Measurements from ENCODE around the gene BTLA. TPM values are rescaled to one million over a fixed set of nuclear protein-coding genes. Genes with fewer than 3 reads are reported as not detected.
"Not testable (repeated sequence)": the region's sequence is repeated elsewhere in the genome, so short reads cannot be mapped to it uniquely, and the experiment has no call there.

Gene BTLA
- total RNA-seq, 3 donors from 2014 or later = 29.8 to 46.3 (median 33.2) TPM

- no peaks in the 10 kb centered on the region for H3K9me3 Mint-ChIP-seq
- no peaks in the 10 kb centered on the region for H3K27me3 Mint-ChIP-seq (ENCODE audit: low read depth)
- no peak for ATAC-seq
- no peak for DNase-seq
- peaks cover 61% of the 10 kb centered on the region for H3K4me1 Mint-ChIP-seq (ENCODE audit: low read depth)
- no peak overlapping the region for H3K4me3 Mint-ChIP-seq
- peaks cover 47% of the 10 kb centered on the region for H3K36me3 Mint-ChIP-seq (ENCODE audit: insufficient read depth)
Measured at GRCh38 chr3:112476346-112476745, 22.9 kb downstream of the BTLA start.

GRCh38 chr3:112474796-112475195 lies 24.5 kb downstream of the BTLA start:
- peaks cover 50% of the 10 kb centered on the region for H3K36me3 Mint-ChIP-seq (ENCODE audit: insufficient read depth)
- H3K27me3 Mint-ChIP-seq (ENCODE audit: low read depth) = no peaks in the 10 kb centered on the region
- no peaks in the 10 kb centered on the region for H3K9me3 Mint-ChIP-seq
- DNase-seq (no peak), ATAC-seq (no peak)
- H3K4me3 Mint-ChIP-seq = no peak overlapping the region
- H3K4me1 Mint-ChIP-seq (ENCODE audit: low read depth) = peaks cover 64% of the 10 kb centered on the region

GRCh38 chr3:112472691-112473090 lies 26.6 kb downstream of the BTLA start:
- H3K9me3 Mint-ChIP-seq = no peaks in the 10 kb centered on the region
- ATAC-seq = no peak
- DNase-seq = no peak
- no peaks in the 10 kb centered on the region for H3K27me3 Mint-ChIP-seq (ENCODE audit: low read depth)
- H3K4me1 Mint-ChIP-seq (ENCODE audit: low read depth) = peaks cover 71% of the 10 kb centered on the region
- peaks cover 40% of the 10 kb centered on the region for H3K36me3 Mint-ChIP-seq (ENCODE audit: insufficient read depth)
- no peak overlapping the region for H3K4me3 Mint-ChIP-seq

- Mint-ChIP-seq H3K27me3 (ENCODE audit: low read depth) (no peaks in the 10 kb centered on the region), H3K9me3 (no peaks in the 10 kb centered on the region), H3K36me3 (ENCODE audit: insufficient read depth) (peaks cover 41% of the 10 kb centered on the region), H3K4me3 (no peak overlapping the region), H3K4me1 (ENCODE audit: low read depth) (peaks cover 76% of the 10 kb centered on the region)
- no peak for DNase-seq
- no peak for ATAC-seq
Measured at GRCh38 chr3:112471596-112472325, 27.5 kb downstream of the BTLA start.

- no peak for DNase-seq
- Mint-ChIP-seq H3K27me3 (ENCODE audit: low read depth) (no peaks in the 10 kb centered on the region), H3K36me3 (ENCODE audit: insufficient read depth) (peaks cover 44% of the 10 kb centered on the region), H3K4me1 (ENCODE audit: low read depth) (peaks cover 84% of the 10 kb centered on the region), H3K4me3 (no peak overlapping the region), H3K9me3 (no peaks in the 10 kb centered on the region)
- ATAC-seq = no peak
Measured at GRCh38 chr3:112470788-112471187, 28.5 kb downstream of the BTLA start.

GRCh38 chr3:112469671-112470070 lies 29.6 kb downstream of the BTLA start:
- no peak overlapping the region for H3K4me3 Mint-ChIP-seq
- H3K36me3 Mint-ChIP-seq (ENCODE audit: insufficient read depth) = peaks cover 42% of the 10 kb centered on the region
- H3K27me3 Mint-ChIP-seq (ENCODE audit: low read depth) = no peaks in the 10 kb centered on the region

GRCh38 chr3:112467539-112467938 lies 31.7 kb downstream of the BTLA start:
- ATAC-seq = no peak
- peaks cover 89% of the 10 kb centered on the region for H3K4me1 Mint-ChIP-seq (ENCODE audit: low read depth)
- H3K36me3 Mint-ChIP-seq (ENCODE audit: insufficient read depth) = peaks cover 44% of the 10 kb centered on the region

More at GRCh38 chr3:112469671-112470070, 29.6 kb downstream of the BTLA start:
- ATAC-seq (no peak), DNase-seq (no peak)
- Mint-ChIP-seq H3K4me1 (ENCODE audit: low read depth) (peaks cover 87% of the 10 kb centered on the region), H3K9me3 (no peaks in the 10 kb centered on the region)

GRCh38 chr3:112466020-112466419 lies 33.3 kb downstream of the BTLA start:
- Mint-ChIP-seq H3K27me3 (ENCODE audit: low read depth) (no peaks in the 10 kb centered on the region), H3K4me1 (ENCODE audit: low read depth) (peaks cover 86% of the 10 kb centered on the region), H3K36me3 (ENCODE audit: insufficient read depth) (peaks cover 34% of the 10 kb centered on the region), H3K9me3 (no peaks in the 10 kb centered on the region), H3K4me3 (no peak overlapping the region)
- ATAC-seq = no peak
- DNase-seq = no peak

More at GRCh38 chr3:112467539-112467938, 31.7 kb downstream of the BTLA start:
- H3K9me3 Mint-ChIP-seq = no peaks in the 10 kb centered on the region
- H3K27me3 Mint-ChIP-seq (ENCODE audit: low read depth) = no peaks in the 10 kb centered on the region
- DNase-seq = no peak
- H3K4me3 Mint-ChIP-seq = no peak overlapping the region

GRCh38 chr3:112464264-112464663 lies 35.0 kb downstream of the BTLA start:
- Mint-ChIP-seq H3K27me3 (ENCODE audit: low read depth) (no peaks in the 10 kb centered on the region), H3K36me3 (ENCODE audit: insufficient read depth) (peaks cover 28% of the 10 kb centered on the region), H3K4me1 (ENCODE audit: low read depth) (peaks cover 87% of the 10 kb centered on the region), H3K4me3 (peak overlapping the region; percentile 20), H3K9me3 (no peaks in the 10 kb centered on the region)
- no peak for DNase-seq
- ATAC-seq = no peak

- peak; percentile 58 for ATAC-seq
- Mint-ChIP-seq H3K36me3 (ENCODE audit: insufficient read depth) (peaks cover 25% of the 10 kb centered on the region), H3K27me3 (ENCODE audit: low read depth) (no peaks in the 10 kb centered on the region), H3K4me3 (peak overlapping the region; percentile 34), H3K9me3 (no peaks in the 10 kb centered on the region), H3K4me1 (ENCODE audit: low read depth) (peaks cover 81% of the 10 kb centered on the region)
- DNase-seq = no peak
Measured at GRCh38 chr3:112463250-112463649, 36.0 kb downstream of the BTLA start.

GRCh38 chr3:112461787-112462186 lies 37.5 kb downstream of the BTLA start:
- DNase-seq; H3K27me3 Mint-ChIP-seq (ENCODE audit: low read depth); H3K4me3 Mint-ChIP-seq; ATAC-seq; H3K9me3 Mint-ChIP-seq: not testable (repeated sequence)
- Mint-ChIP-seq H3K36me3 (ENCODE audit: insufficient read depth) (peaks cover 18% of the 10 kb centered on the region), H3K4me1 (ENCODE audit: low read depth) (peaks cover 74% of the 10 kb centered on the region)

- Mint-ChIP-seq H3K27me3 (ENCODE audit: low read depth) (no peaks in the 10 kb centered on the region), H3K36me3 (ENCODE audit: insufficient read depth) (peaks cover 14% of the 10 kb centered on the region), H3K4me1 (ENCODE audit: low read depth) (peaks cover 64% of the 10 kb centered on the region), H3K9me3 (no peaks in the 10 kb centered on the region), H3K4me3 (peak overlapping the region; percentile 26)
- no peak for DNase-seq
- peak; percentile 50 to 67 for ATAC-seq
Measured at GRCh38 chr3:112460519-112461195, 38.6 kb downstream of the BTLA start.

GRCh38 chr3:112459750-112460149 lies 39.5 kb downstream of the BTLA start:
- Mint-ChIP-seq H3K27me3 (ENCODE audit: low read depth) (no peaks in the 10 kb centered on the region), H3K36me3 (ENCODE audit: insufficient read depth) (peaks cover 10% of the 10 kb centered on the region), H3K4me1 (ENCODE audit: low read depth) (peaks cover 55% of the 10 kb centered on the region), H3K9me3 (no peaks in the 10 kb centered on the region), H3K4me3 (peak overlapping the region; percentile 48)
- ATAC-seq = peak; percentile 20 to 47
- DNase-seq = no peak

GRCh38 chr3:112456147-112456546 lies 43.1 kb downstream of the BTLA start:
- no peak for DNase-seq
- H3K36me3 Mint-ChIP-seq (ENCODE audit: insufficient read depth) = peaks cover 2% of the 10 kb centered on the region
- H3K4me1 Mint-ChIP-seq (ENCODE audit: low read depth) = peaks cover 24% of the 10 kb centered on the region
- no peak for ATAC-seq
- H3K9me3 Mint-ChIP-seq = no peaks in the 10 kb centered on the region
- H3K4me3 Mint-ChIP-seq = no peak overlapping the region
- no peaks in the 10 kb centered on the region for H3K27me3 Mint-ChIP-seq (ENCODE audit: low read depth)

GRCh38 chr3:112448939-112449338 lies 50.3 kb downstream of the BTLA start:
- Mint-ChIP-seq H3K9me3 (no peaks in the 10 kb centered on the region), H3K27me3 (ENCODE audit: low read depth) (no peaks in the 10 kb centered on the region), H3K4me3 (no peak overlapping the region), H3K36me3 (ENCODE audit: insufficient read depth) (no peaks in the 10 kb centered on the region), H3K4me1 (ENCODE audit: low read depth) (peaks cover 6% of the 10 kb centered on the region)
- ATAC-seq (no peak), DNase-seq (no peak)

Data from activated T-cell treated with anti-CD3 and anti-CD28 coated beads, Interleukin-2, amount 50 U/mL, for 4 hours (primary cell).